ENCODE results near the gene POLR1B.
"Not testable (repeated sequence)": the region's sequence is repeated elsewhere in the genome, so short reads cannot be mapped to it uniquely, and the experiment has no call there.

Gene POLR1B, protein sequence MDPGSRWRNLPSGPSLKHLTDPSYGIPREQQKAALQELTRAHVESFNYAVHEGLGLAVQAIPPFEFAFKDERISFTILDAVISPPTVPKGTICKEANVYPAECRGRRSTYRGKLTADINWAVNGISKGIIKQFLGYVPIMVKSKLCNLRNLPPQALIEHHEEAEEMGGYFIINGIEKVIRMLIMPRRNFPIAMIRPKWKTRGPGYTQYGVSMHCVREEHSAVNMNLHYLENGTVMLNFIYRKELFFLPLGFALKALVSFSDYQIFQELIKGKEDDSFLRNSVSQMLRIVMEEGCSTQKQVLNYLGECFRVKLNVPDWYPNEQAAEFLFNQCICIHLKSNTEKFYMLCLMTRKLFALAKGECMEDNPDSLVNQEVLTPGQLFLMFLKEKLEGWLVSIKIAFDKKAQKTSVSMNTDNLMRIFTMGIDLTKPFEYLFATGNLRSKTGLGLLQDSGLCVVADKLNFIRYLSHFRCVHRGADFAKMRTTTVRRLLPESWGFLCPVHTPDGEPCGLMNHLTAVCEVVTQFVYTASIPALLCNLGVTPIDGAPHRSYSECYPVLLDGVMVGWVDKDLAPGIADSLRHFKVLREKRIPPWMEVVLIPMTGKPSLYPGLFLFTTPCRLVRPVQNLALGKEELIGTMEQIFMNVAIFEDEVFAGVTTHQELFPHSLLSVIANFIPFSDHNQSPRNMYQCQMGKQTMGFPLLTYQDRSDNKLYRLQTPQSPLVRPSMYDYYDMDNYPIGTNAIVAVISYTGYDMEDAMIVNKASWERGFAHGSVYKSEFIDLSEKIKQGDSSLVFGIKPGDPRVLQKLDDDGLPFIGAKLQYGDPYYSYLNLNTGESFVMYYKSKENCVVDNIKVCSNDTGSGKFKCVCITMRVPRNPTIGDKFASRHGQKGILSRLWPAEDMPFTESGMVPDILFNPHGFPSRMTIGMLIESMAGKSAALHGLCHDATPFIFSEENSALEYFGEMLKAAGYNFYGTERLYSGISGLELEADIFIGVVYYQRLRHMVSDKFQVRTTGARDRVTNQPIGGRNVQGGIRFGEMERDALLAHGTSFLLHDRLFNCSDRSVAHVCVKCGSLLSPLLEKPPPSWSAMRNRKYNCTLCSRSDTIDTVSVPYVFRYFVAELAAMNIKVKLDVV

DNA sequence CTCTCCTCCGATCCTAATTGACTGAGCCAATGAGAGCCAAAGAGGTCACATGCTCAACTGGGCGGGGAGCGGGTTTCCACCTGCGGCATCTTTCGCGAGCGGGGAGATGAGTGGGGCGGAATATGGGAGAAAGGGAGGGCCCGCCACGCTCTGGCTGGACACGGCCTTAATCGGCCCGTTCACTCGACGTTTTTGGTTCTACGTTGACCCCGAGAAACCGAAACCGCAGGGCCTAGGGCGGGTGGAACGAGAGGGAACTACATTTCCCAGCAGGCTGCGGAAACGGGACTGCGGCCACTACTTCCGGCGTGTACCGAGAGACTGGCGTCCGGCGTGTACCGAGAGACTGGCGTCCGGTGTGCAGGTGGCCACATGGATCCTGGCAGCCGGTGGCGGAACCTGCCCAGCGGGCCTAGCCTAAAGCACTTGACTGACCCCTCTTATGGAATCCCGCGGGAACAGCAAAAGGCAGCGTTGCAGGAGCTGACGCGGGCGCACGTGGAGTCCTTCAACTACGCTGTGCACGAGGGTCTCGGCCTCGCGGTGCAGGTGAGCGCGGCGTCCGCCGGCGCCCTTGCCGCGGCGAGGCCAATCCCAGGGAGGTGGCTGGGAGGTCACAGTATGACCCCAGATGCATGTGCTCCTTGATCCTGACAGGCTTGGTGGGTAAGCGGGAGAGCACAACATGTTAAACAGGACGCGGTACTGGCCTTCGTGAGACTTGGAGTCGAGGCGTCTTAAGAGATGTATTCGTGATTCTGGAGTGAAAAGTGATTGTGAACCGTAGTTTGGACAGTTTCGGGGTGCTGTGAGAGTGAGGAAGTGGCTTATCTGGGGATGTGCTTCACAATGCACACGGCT, at the start of gene POLR1B:
Gene POLR1B, plus strand, starts transcription at position 343 of the 861 bp plus-strand sequence. Its CDS starts 30 bp downstream, at position 373.
- peak; percentile 82 for DNase-seq
- ATAC-seq: peak; percentile 86

DNA sequence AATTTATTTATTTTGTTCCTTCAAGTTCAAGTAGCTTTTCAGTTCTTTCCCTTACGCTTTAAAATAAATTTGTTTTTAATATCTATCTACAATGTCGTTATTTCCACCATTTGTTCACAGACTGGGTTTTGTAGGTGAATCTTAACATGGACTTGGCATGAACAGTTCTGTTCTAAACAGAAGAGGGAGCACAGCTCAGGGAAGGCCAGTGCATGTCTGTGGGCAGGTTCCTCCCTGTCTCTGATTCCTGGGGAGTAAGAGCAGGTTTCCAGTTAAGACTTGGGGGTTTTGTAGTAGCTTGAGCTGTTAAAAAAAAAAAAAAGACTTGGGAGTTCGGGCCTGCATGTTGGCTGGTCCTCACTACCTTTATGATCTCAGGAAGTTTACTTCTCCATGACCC, 49.2 kb upstream of the POLR1B start:
- DNase-seq (no peak), ATAC-seq (no peak)

DNA sequence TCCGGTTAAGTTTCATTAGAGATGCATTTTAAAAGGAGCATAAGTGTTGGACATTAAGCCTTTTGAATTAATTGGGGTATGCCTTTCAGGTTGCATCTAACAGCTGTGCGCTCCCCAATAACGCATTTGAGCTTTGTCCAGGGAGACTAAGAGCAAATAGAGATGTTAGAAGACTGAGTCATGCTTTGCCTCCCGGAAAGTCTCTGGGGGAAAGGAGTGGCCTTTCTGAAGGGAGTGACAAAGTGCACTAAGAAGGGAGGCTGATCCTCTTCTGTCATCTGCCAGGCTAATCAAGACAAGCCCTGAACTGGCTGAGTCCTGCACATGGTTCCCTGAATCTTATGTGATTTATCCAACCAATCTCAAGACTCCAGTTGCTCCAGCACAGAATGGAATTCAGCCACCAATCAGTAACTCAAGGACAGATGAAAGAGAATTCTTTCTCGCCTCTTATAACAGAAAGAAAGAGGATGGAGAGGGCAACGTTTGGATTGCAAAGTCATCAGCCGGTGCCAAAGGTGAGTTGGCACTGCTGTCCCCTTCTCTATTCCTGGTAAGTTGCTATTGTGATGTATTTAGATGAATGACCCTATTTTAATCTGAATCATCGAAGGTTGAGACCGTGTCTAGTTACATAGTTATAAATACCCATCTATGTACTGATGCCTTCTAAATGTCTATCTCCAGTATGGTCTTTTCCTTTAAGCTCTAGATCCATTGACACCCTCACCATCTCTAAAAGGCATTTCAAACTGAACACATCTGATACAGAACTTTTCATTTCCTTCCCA, 48.2 kb upstream of the POLR1B start:
- ATAC-seq: no peak
- DNase-seq: no peak

DNA sequence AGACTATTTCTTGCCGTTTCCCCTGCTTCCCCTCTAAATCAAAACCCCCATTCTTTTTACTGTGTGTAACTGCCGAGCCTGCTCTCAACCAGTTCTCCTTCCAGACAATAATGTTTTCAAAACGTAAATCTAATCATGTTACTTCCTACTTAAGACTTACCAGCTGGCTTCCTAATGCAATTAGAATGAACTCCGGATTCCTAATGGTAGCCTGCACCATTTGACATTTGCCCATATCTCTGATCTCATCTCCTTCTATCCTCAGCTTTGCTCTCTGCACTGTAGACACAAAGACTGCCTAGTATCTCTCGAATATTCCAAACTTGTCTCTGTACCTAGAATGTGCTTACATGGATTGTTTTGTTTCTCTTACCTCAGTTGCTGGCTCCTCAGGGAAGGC, 47.4 kb upstream of the POLR1B start:
- ATAC-seq: no peak
- no peak for DNase-seq

DNA sequence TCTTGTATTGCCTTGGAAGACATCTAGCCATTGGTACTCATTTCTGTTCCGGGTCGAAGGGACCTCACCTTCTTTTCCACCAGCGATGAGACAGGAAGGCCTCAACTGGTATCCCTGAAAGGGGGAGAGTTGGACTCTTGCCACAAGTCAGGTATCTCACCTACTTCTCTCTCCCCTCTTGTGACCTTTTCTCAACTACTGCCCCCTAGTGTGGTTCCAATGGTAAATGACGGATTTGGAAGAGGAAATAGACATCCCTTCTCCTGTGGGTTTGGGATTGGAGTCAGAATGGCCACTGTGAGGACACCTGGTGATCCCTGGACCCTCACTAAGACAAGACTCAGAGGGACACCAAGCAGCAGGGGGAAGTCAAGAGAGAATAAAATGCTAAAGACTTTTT, 46.4 kb upstream of the POLR1B start:
- not testable (repeated sequence) for ATAC-seq, DNase-seq

DNA sequence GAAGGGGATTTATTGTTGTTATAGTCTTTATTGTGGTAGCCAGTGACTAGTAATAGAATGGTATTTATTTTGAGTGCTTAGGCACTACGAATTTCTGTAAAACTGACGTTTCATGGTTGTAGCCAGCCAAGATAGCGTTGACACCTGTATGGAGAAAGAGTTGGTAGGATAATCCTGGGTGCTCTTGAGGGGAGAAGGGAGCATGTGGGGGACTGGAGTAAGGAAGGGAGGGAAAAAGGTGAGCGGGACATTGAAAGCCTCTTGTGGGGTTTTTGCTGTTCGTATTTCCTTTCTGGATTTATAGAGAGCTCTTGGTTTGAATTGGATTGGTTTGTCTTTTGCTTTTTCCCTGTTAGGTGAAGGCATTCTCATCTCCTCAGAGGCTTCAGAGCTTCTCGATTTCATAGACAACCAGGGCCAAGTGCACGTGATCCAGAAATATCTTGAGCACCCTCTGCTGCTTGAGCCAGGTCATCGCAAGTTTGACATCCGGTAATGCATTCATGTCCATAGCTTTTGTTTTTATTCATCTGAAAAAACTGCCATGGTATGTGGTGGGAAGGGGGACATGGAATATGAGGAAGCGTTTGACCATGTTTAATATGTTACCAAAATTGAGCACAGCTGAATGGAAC, 41.3 kb upstream of the POLR1B start:
- DNase-seq: peak; percentile 14
- not testable (repeated sequence) for ATAC-seq

DNA sequence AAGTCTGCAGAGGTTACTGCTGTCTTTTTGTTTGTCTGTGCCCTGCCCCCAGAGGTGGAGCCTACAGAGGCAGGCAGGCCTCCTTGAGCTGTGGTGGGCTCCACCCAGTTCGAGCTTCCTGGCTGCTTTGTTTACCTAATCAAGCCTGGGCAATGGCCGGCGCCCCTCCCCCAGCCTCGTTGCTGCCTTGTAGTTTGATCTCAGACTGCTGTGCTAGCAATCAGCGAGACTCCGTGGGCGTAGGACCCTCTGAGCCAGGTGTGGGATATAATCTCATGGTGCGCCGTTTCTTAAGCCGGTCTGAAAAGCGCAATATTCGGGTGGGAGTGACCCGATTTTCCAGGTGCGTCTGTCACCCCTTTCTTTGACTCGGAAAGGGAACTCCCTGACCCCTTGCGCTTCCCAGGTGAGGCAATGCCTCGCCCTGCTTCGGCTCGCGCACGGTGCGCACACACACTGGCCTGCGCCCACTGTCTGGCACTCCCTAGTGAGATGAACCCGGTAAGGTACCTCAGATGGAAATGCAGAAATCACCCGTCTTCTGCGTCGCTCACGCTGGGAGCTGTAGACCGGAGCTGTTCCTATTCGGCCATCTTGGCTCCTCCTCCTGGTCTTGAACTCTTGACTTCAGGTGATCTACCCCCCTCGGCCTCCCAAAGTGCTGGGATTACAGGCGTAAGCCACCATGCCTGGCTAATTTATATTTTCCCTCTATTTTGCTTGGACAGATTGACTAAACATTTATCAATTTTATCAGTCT, 32.8 kb upstream of the POLR1B start:
- ATAC-seq, DNase-seq: not testable (repeated sequence)

DNA sequence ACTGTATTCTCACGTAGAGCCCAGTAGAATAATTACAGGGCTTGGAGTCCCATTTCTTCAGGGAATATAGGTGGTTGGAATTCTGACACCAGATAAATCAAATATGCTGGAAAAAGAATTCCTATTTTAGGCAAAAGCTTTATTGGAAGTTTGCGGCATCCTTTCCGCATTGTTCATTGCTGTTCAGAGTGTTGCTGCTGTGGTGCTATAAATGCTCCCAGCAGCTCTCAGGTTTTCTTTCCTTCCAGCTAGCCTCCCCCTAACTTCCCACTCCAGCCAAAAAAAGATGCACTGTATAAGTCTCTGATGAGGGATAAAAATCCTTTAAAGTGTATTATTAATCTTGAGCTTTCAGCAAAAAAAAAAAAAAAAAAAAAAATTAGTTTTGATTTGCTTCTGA, 25.5 kb upstream of the POLR1B start:
- DNase-seq: no peak

DNA sequence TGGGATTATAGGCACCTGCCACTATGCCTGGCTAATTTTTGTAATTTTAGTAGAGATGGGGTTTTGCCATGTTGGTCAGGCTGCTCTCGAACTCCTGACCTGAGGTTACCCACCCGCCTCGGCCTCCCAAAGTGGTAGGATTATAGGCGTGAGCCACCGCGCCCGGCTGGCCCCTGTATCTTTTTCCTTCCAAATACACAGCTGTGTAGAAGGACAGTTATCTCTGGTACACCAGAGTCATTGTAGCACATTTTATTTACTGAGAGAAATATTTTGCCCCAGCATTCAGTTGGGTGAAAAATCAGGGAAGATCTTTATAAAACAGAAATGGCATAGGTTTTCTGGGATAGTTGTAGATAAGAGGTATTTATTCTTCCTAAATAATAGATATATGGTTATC, 23.5 kb upstream of the POLR1B start:
- DNase-seq: no peak
- ATAC-seq: no peak

More for the DNA sequence above, 25.5 kb upstream of the POLR1B start:
- no peak for ATAC-seq

DNA sequence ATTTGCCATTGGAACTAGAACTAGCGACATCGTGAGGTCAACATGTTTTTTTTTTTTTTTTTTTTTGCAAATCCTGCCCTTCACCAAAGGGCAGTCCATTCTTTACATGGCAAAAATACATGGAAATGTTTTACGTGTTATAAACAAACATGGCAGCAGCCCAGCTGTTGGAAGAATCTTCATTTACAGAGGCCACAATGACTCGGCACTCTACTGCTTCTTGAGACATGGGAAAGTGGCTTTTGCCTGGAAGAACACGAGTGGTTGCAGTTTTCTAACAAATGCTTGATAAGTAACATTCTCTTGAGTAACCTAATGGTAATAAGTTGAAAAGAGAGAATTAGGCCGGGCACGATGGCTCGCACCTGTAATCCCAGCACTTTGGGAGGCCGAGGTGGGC, 22.8 kb upstream of the POLR1B start:
- ATAC-seq: no peak
- no peak for DNase-seq

DNA sequence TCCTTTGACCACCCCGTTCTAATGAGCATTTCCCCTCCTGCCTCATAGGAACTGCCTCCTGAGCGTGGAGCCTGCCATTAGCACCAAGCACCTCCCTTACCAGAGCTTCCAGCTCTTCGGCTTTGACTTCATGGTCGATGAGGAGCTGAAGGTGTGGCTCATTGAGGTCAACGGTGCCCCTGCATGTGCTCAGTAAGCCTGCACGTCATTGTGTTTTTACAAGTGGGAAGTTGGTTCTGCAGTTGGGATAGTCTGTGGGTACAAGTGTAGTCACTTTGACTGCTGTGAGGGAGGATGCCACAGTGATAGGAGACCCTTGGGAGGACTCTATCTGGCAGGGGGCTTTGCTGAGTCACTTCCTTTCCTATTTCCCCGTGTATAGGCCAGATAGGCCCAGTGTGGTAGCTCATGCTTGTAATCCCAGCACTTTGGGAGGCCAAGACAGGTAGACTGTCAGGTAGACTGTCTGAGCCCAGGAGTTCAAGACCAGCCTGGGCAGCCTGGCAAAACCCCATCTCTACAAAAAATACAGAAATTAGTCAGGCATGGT, 22.0 kb upstream of the POLR1B start:
- no peak for ATAC-seq
- DNase-seq: no peak

DNA sequence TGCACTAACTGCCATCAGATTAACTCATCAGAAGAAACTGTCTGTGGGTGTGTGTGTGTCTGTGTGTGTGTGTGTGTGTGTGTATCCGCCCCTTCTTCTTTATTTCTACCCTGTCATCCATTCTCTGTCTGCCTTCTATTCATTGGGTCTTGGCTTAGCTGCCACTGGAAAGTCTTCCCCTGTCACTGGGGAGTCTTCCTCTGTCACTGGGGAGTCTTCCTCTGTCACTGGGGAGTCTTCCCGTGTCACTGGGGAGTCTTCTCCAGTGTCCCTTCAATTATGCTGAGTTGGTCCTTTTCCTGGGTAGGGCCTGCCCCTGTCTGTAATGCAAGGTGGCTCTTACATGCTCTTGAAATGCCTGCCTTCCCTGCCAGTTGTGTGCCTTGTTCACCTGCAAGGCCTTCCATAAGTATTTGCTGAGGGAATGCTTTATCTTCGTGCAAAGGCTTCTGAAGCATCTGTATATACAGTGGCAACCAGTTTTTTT, 18.9 kb upstream of the POLR1B start:
- DNase-seq (no peak), ATAC-seq (no peak)

DNA sequence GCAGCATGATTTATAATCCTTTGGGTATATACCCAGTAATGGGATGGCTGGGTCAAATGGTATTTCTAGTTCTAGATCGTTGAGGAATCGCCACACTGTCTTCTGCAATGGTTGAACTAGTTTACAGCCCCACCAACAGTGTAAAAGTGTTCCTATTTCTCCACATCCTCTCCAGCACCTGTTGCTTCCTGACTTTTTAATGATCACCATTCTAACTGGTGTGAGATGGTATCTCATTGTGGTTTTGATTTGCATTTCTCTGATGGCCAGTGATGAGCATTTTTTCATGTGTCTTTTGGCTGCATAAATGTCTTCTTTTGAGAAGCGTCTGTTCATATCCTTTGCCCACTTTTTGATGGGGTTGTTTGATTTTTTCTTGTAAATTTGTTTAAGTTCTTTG, 18.0 kb upstream of the POLR1B start:
- DNase-seq, ATAC-seq: not testable (repeated sequence)

DNA sequence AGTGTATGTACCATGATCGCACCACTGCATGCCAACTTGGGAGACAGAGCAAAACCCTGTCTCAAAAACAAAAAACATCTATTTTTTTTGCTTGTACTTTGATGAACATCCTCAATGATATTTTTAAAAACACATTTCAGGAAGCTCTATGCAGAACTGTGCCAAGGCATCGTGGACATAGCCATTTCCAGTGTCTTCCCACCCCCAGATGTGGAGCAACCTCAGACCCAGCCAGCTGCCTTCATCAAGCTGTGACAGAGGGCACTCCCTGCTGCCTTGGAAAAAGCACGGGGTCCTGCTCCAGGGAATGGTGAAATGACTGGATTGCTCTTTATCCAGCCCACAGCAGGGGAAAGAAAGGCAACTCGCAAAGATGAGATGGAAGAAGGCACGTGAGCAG, 13.7 kb upstream of the POLR1B start:
- ATAC-seq (no peak), DNase-seq (no peak)

DNA sequence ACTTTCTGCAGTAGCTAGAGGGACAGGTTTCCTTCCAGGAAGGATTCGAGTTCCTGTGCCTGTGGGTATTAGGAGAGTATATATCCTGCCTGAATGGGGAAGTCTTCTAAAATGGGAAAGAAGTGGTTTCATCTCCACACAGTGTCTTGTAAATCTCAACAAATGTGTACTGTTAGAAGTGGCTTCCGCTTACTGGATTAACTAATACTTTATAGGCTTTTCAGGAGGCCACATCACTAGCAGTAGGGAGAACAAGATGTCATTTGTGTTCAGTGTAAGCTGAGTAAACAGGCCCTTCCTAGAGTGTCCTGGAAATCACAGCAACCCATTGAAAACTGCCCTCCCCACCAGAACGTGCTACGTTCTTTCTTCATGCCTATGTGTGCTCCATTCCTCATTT, 12.5 kb upstream of the POLR1B start:
- ATAC-seq (no peak), DNase-seq (no peak)

DNA sequence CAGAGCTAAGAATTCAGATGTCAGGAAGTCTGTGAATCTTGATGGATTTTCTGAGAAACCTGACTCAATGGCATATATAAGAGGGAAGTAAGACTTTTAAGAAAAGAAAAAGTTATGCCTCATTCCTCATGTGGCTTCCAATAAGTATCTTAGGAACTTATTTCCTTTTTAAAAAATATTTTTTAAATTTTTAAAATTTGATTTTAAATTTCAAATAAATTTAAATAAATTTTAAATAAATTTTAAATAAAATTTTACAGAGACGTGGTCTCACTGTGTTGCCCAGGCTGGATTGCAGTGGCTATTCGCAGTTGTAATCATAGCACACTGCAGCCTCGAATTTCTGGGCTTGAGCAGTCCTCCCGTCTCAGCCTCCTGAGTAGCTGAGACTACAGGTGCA, 11.5 kb upstream of the POLR1B start:
- DNase-seq: no peak
- no peak for ATAC-seq

DNA sequence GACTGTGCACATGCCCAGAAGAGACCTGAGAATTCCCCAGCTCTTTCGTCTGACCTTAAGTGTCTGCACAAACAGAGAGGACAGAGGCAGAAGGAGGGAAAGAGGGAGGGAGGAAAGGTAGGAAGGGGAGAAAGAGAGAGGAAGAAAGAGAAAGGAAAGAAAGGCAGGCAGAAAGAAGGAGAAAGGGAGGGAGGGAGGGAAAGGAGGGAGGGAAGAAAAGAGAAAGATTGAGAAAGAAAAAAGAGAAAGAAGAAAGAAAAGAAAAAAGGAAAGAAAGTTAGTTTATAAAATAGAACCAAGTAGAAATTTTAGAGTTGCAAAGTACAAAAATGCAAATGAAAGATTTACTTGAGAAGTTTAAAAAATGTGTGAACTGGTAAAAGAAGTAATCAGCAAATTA, 7.4 kb upstream of the POLR1B start:
- no peak for DNase-seq
- ATAC-seq: no peak

DNA sequence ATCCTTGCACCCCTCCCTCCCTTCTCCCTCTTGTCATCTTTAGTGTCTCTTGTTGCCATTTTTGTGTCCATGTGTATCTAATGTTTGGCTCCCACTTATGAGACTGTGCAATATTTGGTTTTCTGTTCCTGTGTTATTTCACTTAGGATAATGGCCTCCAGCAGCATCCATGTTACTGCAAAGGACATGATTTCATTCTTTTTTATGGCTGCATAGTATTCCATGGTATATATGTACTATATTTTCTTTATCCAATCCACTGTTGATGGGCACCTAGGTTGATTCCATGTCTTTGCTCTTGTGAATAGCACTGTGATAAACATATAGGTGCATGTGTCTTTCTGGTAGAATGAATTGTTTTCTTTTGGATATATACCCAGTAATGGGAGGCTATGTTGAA, 5.6 kb upstream of the POLR1B start:
- not testable (repeated sequence) for ATAC-seq, DNase-seq

DNA sequence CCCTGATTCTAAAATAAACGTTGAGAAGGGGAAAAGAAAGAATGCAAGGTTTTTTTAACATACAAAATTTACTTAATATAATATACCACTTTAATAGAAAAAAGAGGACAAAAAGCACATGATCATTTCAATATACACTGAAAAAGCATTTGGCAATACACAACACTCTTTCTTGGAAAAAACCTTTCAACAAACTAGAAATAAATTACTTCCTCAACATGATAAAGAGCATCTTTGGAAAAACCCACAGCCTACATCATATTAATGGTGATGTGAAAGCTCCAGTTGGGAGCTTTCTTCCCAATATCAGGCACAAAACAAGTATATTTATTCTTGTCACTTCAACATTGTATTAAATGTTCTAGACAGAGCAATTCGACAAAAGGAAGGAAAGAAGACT, 3.0 kb upstream of the POLR1B start:
- DNase-seq (no peak), ATAC-seq (no peak)
